IPS-18c (cell line): ENCODE data around the gene SLC4A11.
A peak's percentile ranks its signal among the peaks of the same experiment; 100 is the strongest.
"Not testable (repeated sequence)": the region's sequence is repeated elsewhere in the genome, so short reads cannot be mapped to it uniquely, and the experiment has no call there.

Experiments used
- H3K4me3 ChIP-seq: 2 replicates; pipeline ENCODE4 v1.7.0; 2013; ENCODE audit warnings: low read depth, mild to moderate bottlenecking, low read length, moderate library complexity; ENCODE audit not compliant: insufficient read depth
- H3K9me3 ChIP-seq: one replicate; pipeline ENCODE4 v1.6.1; 2013; ENCODE audit warnings: mild to moderate bottlenecking, low read length, moderate library complexity; ENCODE audit not compliant: control insufficient read depth, insufficient read depth

SLC4A11 gene

GRCh38 chr20:3221398-3222226 is 17.4 kb downstream of the SLC4A11 start:
- H3K4me3 ChIP-seq, result no peak overlapping the region

GRCh38 chr20:3218307-3218988 is 20.5 kb downstream of the SLC4A11 start:
- Histone ChIP-seq H3K4me3 (no peak overlapping the region), H3K9me3 (no peaks in the 10 kb centered on the region)

More at GRCh38 chr20:3221398-3222226, 17.4 kb downstream of the SLC4A11 start:
- no peaks in the 10 kb centered on the region for H3K9me3 ChIP-seq

GRCh38 chr20:3215359-3215917 is 23.6 kb downstream of the SLC4A11 start:
- H3K4me3 ChIP-seq, H3K9me3 ChIP-seq: not testable (repeated sequence)

GRCh38 chr20:3213226-3213625 is 25.8 kb downstream of the SLC4A11 start:
- H3K4me3 ChIP-seq, result no peak overlapping the region
- no peaks in the 10 kb centered on the region for H3K9me3 ChIP-seq

GRCh38 chr20:3210346-3210745 is 28.6 kb downstream of the SLC4A11 start:
- H3K4me3 ChIP-seq, result peak overlapping the region; percentile 97
- no peaks in the 10 kb centered on the region for H3K9me3 ChIP-seq

GRCh38 chr20:3209946-3210317 is 29.1 kb downstream of the SLC4A11 start:
- Histone ChIP-seq H3K9me3 (no peaks in the 10 kb centered on the region), H3K4me3 (peak overlapping the region; percentile 97)

GRCh38 chr20:3209257-3209945 is 29.6 kb downstream of the SLC4A11 start, which contains the start of gene ITPA:
Gene ITPA, plus strand, starts transcription at chr20:3209498. Its CDS starts 54 bp downstream, at chr20:3209552.
- Histone ChIP-seq H3K9me3 (no peaks in the 10 kb centered on the region), H3K4me3 (peak within 1 kb of the TSS; percentile 97)

- Histone ChIP-seq H3K9me3 (no peaks in the 10 kb centered on the region), H3K4me3 (peak overlapping the region; percentile 97)
These were observed 30.2 kb downstream of the SLC4A11 start for GRCh38 chr20:3208786-3209256.

GRCh38 chr20:3204124-3204794 is 34.7 kb downstream of the SLC4A11 start, which contains the start of gene DDRGK1:
Gene DDRGK1, minus strand, starts transcription at chr20:3204682. Its CDS starts 55 bp downstream, at chr20:3204627.
- peak within 1 kb of the TSS; percentile 96 for H3K4me3 ChIP-seq
- H3K9me3 ChIP-seq, result no peaks in the 10 kb centered on the region

GRCh38 chr20:3203315-3204123 is 35.5 kb downstream of the SLC4A11 start:
- H3K4me3 ChIP-seq, result peak overlapping the region; percentile 96

GRCh38 chr20:3202965-3203314 is 36.0 kb downstream of the SLC4A11 start:
- Histone ChIP-seq H3K9me3 (no peaks in the 10 kb centered on the region), H3K4me3 (no peak overlapping the region)

More at GRCh38 chr20:3203315-3204123, 35.5 kb downstream of the SLC4A11 start:
- no peaks in the 10 kb centered on the region for H3K9me3 ChIP-seq

GRCh38 chr20:3199976-3200755 is 38.8 kb downstream of the SLC4A11 start:
- Histone ChIP-seq H3K9me3 (no peaks in the 10 kb centered on the region), H3K4me3 (no peak overlapping the region)

GRCh38 chr20:3199206-3199605 is 39.8 kb downstream of the SLC4A11 start:
- Histone ChIP-seq H3K9me3 (no peaks in the 10 kb centered on the region), H3K4me3 (no peak overlapping the region)

- H3K4me3 ChIP-seq, result no peak overlapping the region
- no peaks in the 10 kb centered on the region for H3K9me3 ChIP-seq
These were observed 43.3 kb downstream of the SLC4A11 start for GRCh38 chr20:3195590-3196237.
